PC-3 (cell line): ENCODE measurements around the gene ZNRF4. TPM values are rescaled to one million over a fixed set of nuclear protein-coding genes. Genes with fewer than 3 reads are reported as not detected.
A peak's percentile ranks its signal among the peaks of the same experiment; 100 is the strongest.

Experiments used
- ATAC-seq: fragments of 200-7000 bp; cut with Tn5 transposase; 2 replicates; pipeline ENCODE4 v1.9.1; 2020; ENCODE audit warnings: mild to moderate bottlenecking, moderate library complexity
- BruUV-seq: library from RNA; stranded (reverse); fragments of 400-500 nt; replicated peaks from 2 replicates; lab custom pipeline; 2021; lab: Mats Ljungman, UMichigan
- CTCF ChIA-PET: fragments of 300-600 bp; sonication (Branson Sonifier 250); formaldehyde crosslinking; loops from one replicate; lab custom pipeline; 2022; ENCODE audit warnings: antibody characterized with exemption; lab: Charles Lee
- POLR2A ChIA-PET: fragments of 300-600 bp; sonication (Branson Sonifier 250); formaldehyde crosslinking; loops from one replicate; lab custom pipeline; 2022; ENCODE audit warnings: antibody characterized with exemption; ENCODE audit not compliant: unreplicated experiment; lab: Charles Lee
- DNase-seq: peaks from one replicate; pipeline ENCODE4 v3.0.0-alpha.2; 2015
- H2AFZ ChIP-seq: fragments of 300-600 bp; sonication (generic); 2 replicates; pipeline ENCODE4 v1.6.0; 2016; ENCODE audit warnings: antibody characterized with exemption, low read length
- H3F3A ChIP-seq: fragments of 300-600 bp; sonication (generic); one replicate; pipeline ENCODE4 v1.6.0; 2017; ENCODE audit warnings: antibody characterized with exemption, low read length, control low read depth, mild to moderate bottlenecking; ENCODE audit not compliant: unreplicated experiment
- H3K27ac ChIP-seq: fragments of 300-600 bp; sonication (generic); 2 replicates; pipeline ENCODE4 v1.5.1; 2016; ENCODE audit warnings: mild to moderate bottlenecking, low read length
- H3K27me3 ChIP-seq: fragments of 300-600 bp; sonication (generic); 2 replicates; pipeline ENCODE4 v1.6.1; 2016; ENCODE audit warnings: low read length, mixed read lengths
- H3K36me3 ChIP-seq: fragments of 300-600 bp; sonication (generic); 2 replicates; pipeline ENCODE4 v1.6.1; 2016; ENCODE audit warnings: low read depth, mixed run types, low read length, mixed read lengths
- H3K4me1 ChIP-seq: fragments of 300-600 bp; sonication (generic); 2 replicates; pipeline ENCODE4 v1.5.1; 2016; ENCODE audit warnings: low read length; ENCODE audit not compliant: insufficient read depth
- H3K4me2 ChIP-seq: fragments of 300-600 bp; sonication (generic); 2 replicates; pipeline ENCODE4 v1.6.0; 2016; ENCODE audit warnings: low read length
- H3K4me3 ChIP-seq: fragments of 300-600 bp; sonication (generic); 2 replicates; pipeline ENCODE4 v1.5.1; 2016; ENCODE audit warnings: mild to moderate bottlenecking, low read length, mixed read lengths
- H3K79me2 ChIP-seq: fragments of 300-600 bp; sonication (generic); 2 replicates; pipeline ENCODE4 v1.6.1; 2017; ENCODE audit warnings: low read length, mixed read lengths
- H3K9ac ChIP-seq: fragments of 300-600 bp; sonication (generic); 2 replicates; pipeline ENCODE4 v1.6.0; 2016; ENCODE audit warnings: mild to moderate bottlenecking, low read length
- H3K9me2 ChIP-seq: fragments of 300-600 bp; sonication (generic); replicated peaks from 2 replicates; pipeline ENCODE4 v1.6.1; 2016; ENCODE audit warnings: mixed run types, low read length, mixed read lengths
- H3K9me3 ChIP-seq: fragments of 300-600 bp; sonication (generic); 2 replicates; pipeline ENCODE4 v1.6.1; 2016; ENCODE audit warnings: low read length, mixed read lengths
- H4K20me1 ChIP-seq: fragments of 300-600 bp; sonication (generic); 2 replicates; pipeline ENCODE4 v1.6.1; 2016; ENCODE audit warnings: low read length, mixed read lengths
- CTCF ChIP-seq: fragments of 300-600 bp; sonication (generic); conservative IDR thresholded peaks from 2 replicates; pipeline ENCODE4 v1.5.1; 2017; ENCODE audit warnings: antibody characterized with exemption, low read depth, mild to moderate bottlenecking, low read length
- EZH2 ChIP-seq: fragments of 300-600 bp; sonication (generic); IDR thresholded peaks from one replicate; pipeline ENCODE4 v1.6.1; 2017; ENCODE audit warnings: antibody characterized with exemption, mild to moderate bottlenecking, low read length; ENCODE audit not compliant: unreplicated experiment
- EZH2phosphoT487 ChIP-seq: fragments of 300-600 bp; sonication (generic); IDR thresholded peaks from 2 replicates; pipeline ENCODE4 v1.6.1; 2018; ENCODE audit warnings: mild to moderate bottlenecking, antibody characterized with exemption, low read length, borderline replicate concordance
- intact Hi-C: fragments of 100-400 bp; cut with micrococcal nuclease; formaldehyde crosslinking; loops from 2 replicates; pipeline ENCODE4 v1.9.0; 2023
- total RNA-seq: library from RNA; depleted of rRNA; stranded (reverse); fragments of >200 nt; gene quantifications from 2 replicates; pipeline ENCODE4 v1.2.3, GENCODE V29; 2014

Gene ZNRF4
- total RNA-seq, 1 experiment from 2014 or later, result not detected

GRCh38 chr19:5434351-5434917, 20.8 kb upstream of the ZNRF4 start:
- no peaks in the 10 kb centered on the region for H3K36me3 ChIP-seq
- TF ChIP-seq EZH2, result no peak
- TF ChIP-seq EZH2phosphoT487, result no peak
- no peak for TF ChIP-seq CTCF
- H3K9me3 ChIP-seq, result no peaks in the 10 kb centered on the region
- H3K27ac ChIP-seq, result no peak overlapping the region
- H3K27me3 ChIP-seq, result no peaks in the 10 kb centered on the region
- no peak overlapping the region for H3K4me2 ChIP-seq
- H3F3A ChIP-seq, result no peaks in the 10 kb centered on the region
- H3K9ac ChIP-seq, result no peak overlapping the region
- ATAC-seq (no peak), DNase-seq (no peak)
- no peak overlapping the region for H3K4me3 ChIP-seq
- no TSS peak for BruUV-seq
- CTCF ChIA-PET, result no interaction called here
- no peaks in the 10 kb centered on the region for H3K9me2 ChIP-seq
- intact Hi-C loops, result no loop called here
- no peak overlapping the region for H2AFZ ChIP-seq
- peaks cover 6% of the 10 kb centered on the region for H3K4me1 ChIP-seq
- no peaks in the 10 kb centered on the region for H4K20me1 ChIP-seq
- H3K79me2 ChIP-seq, result no peaks in the 10 kb centered on the region
- POLR2A ChIA-PET, result no interaction called here

GRCh38 chr19:5434970-5435641, 20.1 kb upstream of the ZNRF4 start:
- H3K9ac ChIP-seq, result no peak overlapping the region
- H3K27me3 ChIP-seq, result no peaks in the 10 kb centered on the region
- peaks cover 6% of the 10 kb centered on the region for H3K4me1 ChIP-seq
- no TSS peak for BruUV-seq
- no peaks in the 10 kb centered on the region for H3K36me3 ChIP-seq
- no peaks in the 10 kb centered on the region for H3K9me3 ChIP-seq
- ATAC-seq, result peak; percentile 85
- ChIA-PET CTCF (no interaction called here), POLR2A (no interaction called here)
- no peaks in the 10 kb centered on the region for H3F3A ChIP-seq
- DNase-seq, result peak; percentile 88
- no peak overlapping the region for H3K4me3 ChIP-seq
- H2AFZ ChIP-seq, result no peak overlapping the region
- H4K20me1 ChIP-seq, result no peaks in the 10 kb centered on the region
- TF ChIP-seq EZH2phosphoT487, result no peak
- no peak for TF ChIP-seq EZH2
- no peak for TF ChIP-seq CTCF
- H3K9me2 ChIP-seq, result no peaks in the 10 kb centered on the region
- intact Hi-C loops, result no loop called here
- H3K79me2 ChIP-seq, result no peaks in the 10 kb centered on the region
- H3K4me2 ChIP-seq, result 0 out of 2 replicates have a peak overlapping the region, but pooled peaks have one; percentile 35
- H3K27ac ChIP-seq, result peak overlapping the region; percentile 50

GRCh38 chr19:5435642-5436017, 19.6 kb upstream of the ZNRF4 start:
- H3F3A ChIP-seq, result no peaks in the 10 kb centered on the region
- BruUV-seq, result no TSS peak
- H3K27ac ChIP-seq, result no peak overlapping the region
- no peak for DNase-seq
- H2AFZ ChIP-seq, result no peak overlapping the region
- 0 out of 2 replicates have a peak overlapping the region, but pooled peaks have one; percentile 35 for H3K4me2 ChIP-seq
- no peak for ATAC-seq
- no peaks in the 10 kb centered on the region for H3K9me3 ChIP-seq
- ChIA-PET POLR2A (no interaction called here), CTCF (no interaction called here)
- H3K27me3 ChIP-seq, result 0 out of 2 replicates have a peak, but pooled peaks cover 4% of the 10 kb centered on the region
- no peaks in the 10 kb centered on the region for H4K20me1 ChIP-seq
- no peaks in the 10 kb centered on the region for H3K9me2 ChIP-seq
- intact Hi-C loops, result no loop called here
- no peaks in the 10 kb centered on the region for H3K79me2 ChIP-seq
- TF ChIP-seq EZH2phosphoT487, result no peak
- TF ChIP-seq CTCF, result no peak
- no peak for TF ChIP-seq EZH2
- no peak overlapping the region for H3K9ac ChIP-seq
- peaks cover 6% of the 10 kb centered on the region for H3K4me1 ChIP-seq
- H3K4me3 ChIP-seq, result no peak overlapping the region
- no peaks in the 10 kb centered on the region for H3K36me3 ChIP-seq
